Kidney (tissue), 14 donors: ENCODE results near the gene PHB1. TPM values are rescaled to one million over a fixed set of nuclear protein-coding genes. Genes with fewer than 3 reads are reported as not detected.

Experiments used
- DNase-seq, 5 donors: peaks; one replicate each; pipeline ENCODE4 v3.0.0-alpha.2; 2013 to 2020
- FAIRE-seq: peaks from 2 replicates; lab custom pipeline; 2012; peaks lifted over from hg19 to GRCh38; lab: Jason Lieb, UNC
- H3K27ac ChIP-seq, 2 donors: one replicate each; pipeline ENCODE4 v1.7.0; 2013; ENCODE audit warnings: low read depth in 2 of 2, low read length in 2 of 2, inconsistent platforms in 1 of 2
- H3K27me3 ChIP-seq: one replicate; pipeline ENCODE4 v1.7.1; 2013; ENCODE audit warnings: low read length, inconsistent platforms; ENCODE audit not compliant: control insufficient read depth, insufficient read depth
- H3K36me3 ChIP-seq, 3 donors: one replicate each; pipeline versions ENCODE4 v1.7.0 to v1.7.1; 2013; ENCODE audit warnings: low read length in 3 of 3, control low read depth in 1 of 3, inconsistent platforms in 1 of 3; ENCODE audit not compliant: insufficient read depth in 3 of 3, control insufficient read depth in 2 of 3
- H3K4me1 ChIP-seq, 3 donors: one replicate each; pipeline versions ENCODE4 v1.7.0 to v1.7.1; 2013; ENCODE audit warnings: low read length in 3 of 3, inconsistent platforms in 1 of 3, low read depth in 1 of 3; ENCODE audit not compliant: control insufficient read depth in 2 of 3, insufficient read depth in 2 of 3
- H3K4me3 ChIP-seq, 3 donors: one replicate each; pipeline versions ENCODE4 v1.7.0 to v1.8.1; 2013; ENCODE audit warnings: low read length in 3 of 3, control low read depth in 1 of 3, inconsistent platforms in 1 of 3
- H3K9ac ChIP-seq, 3 donors: one replicate each; pipeline versions ENCODE4 v1.7.0 to v1.7.1; 2013; ENCODE audit warnings: low read length in 3 of 3, control low read depth in 1 of 3, inconsistent platforms in 1 of 3
- H3K9me3 ChIP-seq, 3 donors: one replicate each; pipeline versions ENCODE4 v1.7.0 to v1.7.1; 2013; ENCODE audit warnings: low read length in 3 of 3, control low read depth in 1 of 3, inconsistent platforms in 1 of 3; ENCODE audit not compliant: control insufficient read depth in 2 of 3, insufficient read depth in 1 of 3
- CTCF ChIP-seq: IDR thresholded peaks from 3 replicates; pipeline ENCODE4 v1.5.1; 2012; ENCODE audit warnings: mild to moderate bottlenecking, moderate library complexity, borderline replicate concordance; ENCODE audit not compliant: insufficient read depth; ENCODE audit errors: extremely low read depth
- intact Hi-C: fragments of 100-400 bp; cut with DNase I; formaldehyde crosslinking; loops from one replicate; pipeline ENCODE4 v1.11.1; 2022
- polyA plus RNA-seq: library from polyadenylated mRNA; stranded (reverse); fragments of 350-450 nt; fragmentation: Illumina TruSeq; extraction: RNeasy Lipid Tissue Mini Kit (QIAGEN cat#74804); gene quantifications from one replicate; pipeline ENCODE4 v1.2.3, GENCODE V29; 2014; ENCODE audit warnings: low read depth, low replicate concordance; ENCODE audit not compliant: insufficient read depth
- total RNA-seq: library from RNA; stranded (reverse); fragmentation: NEBNext Ultra II Directional; extraction: Animal tissue kit (Norgen Biotek cat#: 25700); gene quantifications from one replicate; pipeline ENCODE4 v1.2.1, GENCODE V29; 2021
- donor health status: control.
- donor health status: control.
- donor health status: control.
- donor health status: control.
- donor health status: control.
- donor health status: DM: yes; HTN: yes; CAD: no.
- donor health status: Normal renal cell carcinoma (clear cell type).

Gene PHB1
- total and polyA plus RNA-seq, 2 donors from 2014 or later: 161 to 469 TPM

- Histone ChIP-seq H3K27ac (no peak overlapping the region), H3K36me3 (no peaks in the 10 kb centered on the region), H3K27me3 (no peaks in the 10 kb centered on the region), H3K9me3 (no peaks in the 10 kb centered on the region), H3K9ac (no peak overlapping the region), H3K4me1 (no peaks in the 10 kb centered on the region), H3K4me3 (no peak overlapping the region)
- DNase-seq (peak in 4 of 5 donors; percentile 31 to 60 (median 38)), FAIRE-seq (no peak)
- intact Hi-C loops: no loop called here
- no peak for TF ChIP-seq CTCF
Measured at GRCh38 chr17:49370971-49371834, 43.5 kb downstream of the PHB1 start.

- H3K36me3 ChIP-seq: no peaks in the 10 kb centered on the region
- H3K27ac ChIP-seq: no peak overlapping the region
- no peak for FAIRE-seq
- TF ChIP-seq CTCF: no peak
- H3K27me3 ChIP-seq: no peaks in the 10 kb centered on the region
- no peaks in the 10 kb centered on the region for H3K4me1 ChIP-seq
- no peak for DNase-seq
- H3K4me3 ChIP-seq: no peak overlapping the region
- H3K9ac ChIP-seq: no peak overlapping the region
- intact Hi-C loops: no loop called here
- H3K9me3 ChIP-seq: no peaks in the 10 kb centered on the region
Measured at GRCh38 chr17:49369760-49370159, 44.9 kb downstream of the PHB1 start.

GRCh38 chr17:49369089-49369488 lies 45.6 kb downstream of the PHB1 start:
- no peak overlapping the region for H3K9ac ChIP-seq
- no peaks in the 10 kb centered on the region for H3K4me1 ChIP-seq
- DNase-seq (no peak), FAIRE-seq (no peak)
- no peak for TF ChIP-seq CTCF
- H3K27me3 ChIP-seq: no peaks in the 10 kb centered on the region
- no peaks in the 10 kb centered on the region for H3K9me3 ChIP-seq
- H3K4me3 ChIP-seq: no peak overlapping the region
- intact Hi-C loops: no loop called here
- no peak overlapping the region for H3K27ac ChIP-seq
- H3K36me3 ChIP-seq: no peaks in the 10 kb centered on the region
